ENCODE results near the gene ZBTB5.
"Not testable (repeated sequence)": the region's sequence is repeated elsewhere in the genome, so short reads cannot be mapped to it uniquely, and the experiment has no call there.

The ZBTB5 gene

GRCh38 chr9:37405764-37406380, 59.4 kb downstream of the ZBTB5 start:
- ChIA-PET POLR2A (interaction anchor here (0.6 to 1.0 kb wide), 3 partner anchors 9 to 1714 kb away, joined by 3 to 6 read pairs (median 5); no protein-coding TSS in a partner anchor), CTCF (interaction anchor here (1.8 to 22.3 kb wide), 4 partner anchors 9 to 410 kb away, joined by 7 to 359 read pairs (median 124); no protein-coding TSS in a partner anchor)
- DNase-seq (ENCODE audit: extremely low spot score): no peak
- no peak for TF ChIP-seq CTCF (IDR thresholded peaks at IDR 0.05; ENCODE audit: control extremely low read depth, extremely low read depth, low read depth, missing control alignments)

GRCh38 chr9:37405350-37405749, 59.9 kb downstream of the ZBTB5 start:
- POLR2A ChIA-PET: interaction anchor here (0.6 to 1.0 kb wide), 3 partner anchors 10 to 1713 kb away, joined by 3 to 6 read pairs (median 5); no protein-coding TSS in a partner anchor
- CTCF ChIA-PET: interaction anchor here (1.8 to 22.3 kb wide), 4 partner anchors 10 to 409 kb away, joined by 7 to 359 read pairs (median 122); no protein-coding TSS in a partner anchor
- DNase-seq (ENCODE audit: extremely low spot score): no peak
- no peak for TF ChIP-seq CTCF (IDR thresholded peaks at IDR 0.05; ENCODE audit: control extremely low read depth, extremely low read depth, low read depth, missing control alignments)

- POLR2A ChIA-PET: no interaction called here
- DNase-seq (ENCODE audit: extremely low spot score): no peak
These were observed 60.7 kb downstream of the ZBTB5 start for GRCh38 chr9:37404590-37404989.

GRCh38 chr9:37399336-37399735, 65.9 kb downstream of the ZBTB5 start:
- CTCF ChIA-PET: interaction anchor here (0.8 to 22.3 kb wide), 5 partner anchors 9 to 98 kb away, joined by 3 to 359 read pairs (median 3); no protein-coding TSS in a partner anchor
- DNase-seq (ENCODE audit: extremely low spot score): no peak
- TF ChIP-seq CTCF (IDR thresholded peaks at IDR 0.05; ENCODE audit: control extremely low read depth, extremely low read depth, low read depth, missing control alignments): no peak

More at GRCh38 chr9:37404590-37404989, 60.7 kb downstream of the ZBTB5 start:
- no peak for TF ChIP-seq CTCF (IDR thresholded peaks at IDR 0.05; ENCODE audit: control extremely low read depth, extremely low read depth, low read depth, missing control alignments)
- CTCF ChIA-PET: interaction anchor here (1.9 to 22.3 kb wide), 4 partner anchors 8 to 34 kb away, joined by 8 to 359 read pairs (median 123); no protein-coding TSS in a partner anchor

GRCh38 chr9:37398464-37399025, 66.7 kb downstream of the ZBTB5 start:
- POLR2A ChIA-PET: interaction anchor here (0.6 kb wide), 1 partner anchor 453 kb away, joined by 4 read pairs; no protein-coding TSS in a partner anchor

More at GRCh38 chr9:37399336-37399735, 65.9 kb downstream of the ZBTB5 start:
- POLR2A ChIA-PET: no interaction called here

GRCh38 chr9:37397948-37398347, 67.3 kb downstream of the ZBTB5 start:
- CTCF ChIA-PET: interaction anchor here (0.9 to 22.3 kb wide), 6 partner anchors 8 to 184 kb away, joined by 3 to 359 read pairs (median 4); no protein-coding TSS in a partner anchor
- POLR2A ChIA-PET: not testable (repeated sequence)

More at GRCh38 chr9:37398464-37399025, 66.7 kb downstream of the ZBTB5 start:
- CTCF ChIA-PET: interaction anchor here (0.9 to 22.3 kb wide), 6 partner anchors 9 to 184 kb away, joined by 3 to 359 read pairs (median 4); no protein-coding TSS in a partner anchor
- TF ChIP-seq CTCF (IDR thresholded peaks at IDR 0.05; ENCODE audit: control extremely low read depth, extremely low read depth, low read depth, missing control alignments): no peak
- no peak for DNase-seq (ENCODE audit: extremely low spot score)

More at GRCh38 chr9:37397948-37398347, 67.3 kb downstream of the ZBTB5 start:
- DNase-seq (ENCODE audit: extremely low spot score): not testable (repeated sequence)

Measured in GM10248 (cell line).